ENCODE measurements around the gene POU2F1.

GRCh38 chr1:167175901-167176300 is 44.8 kb upstream of the POU2F1 start:
- TF ChIP-seq CTCF (conservative IDR thresholded peaks at IDR 0.05; ENCODE audit: low read depth in 2 of 2) = no peak
- no peak for TF ChIP-seq EZH2 (IDR thresholded peaks at IDR 0.05; ENCODE audit: low read depth, unreplicated experiment)
- no peak for TF ChIP-seq EZH2phosphoT487 (IDR thresholded peaks at IDR 0.05; ENCODE audit: unreplicated experiment)
- no peak for TF ChIP-seq CREB1 (CRISPR knock-in tag; IDR thresholded peaks at IDR 0.05; ENCODE audit: low read depth)
